ENCODE data around the gene DPP7.

GRCh38 chr9:137087409-137087925, 27.1 kb downstream of the DPP7 start:
- TF ChIP-seq CTCF (IDR thresholded peaks at IDR 0.05; ENCODE audit: low read depth, low read length) (no peak), EZH2phosphoT487 (IDR thresholded peaks at IDR 0.05; ENCODE audit: low read depth) (no peak)
